H1 (cell line): Measurements from ENCODE around the gene TPRA1. TPM values are rescaled to one million over a fixed set of nuclear protein-coding genes. Genes with fewer than 3 reads are reported as not detected.

ENCODE experiments used
- CTCF ChIA-PET: fragments of 300-600 bp; sonication (Branson Sonifier 250); formaldehyde crosslinking; loops from one replicate; lab custom pipeline; 2021; ENCODE audit not compliant: partially characterized antibody; lab: Charles Lee
- POLR2A ChIA-PET: fragments of 300-600 bp; sonication (Branson Sonifier 250); formaldehyde crosslinking; loops from one replicate; lab custom pipeline; 2021; ENCODE audit warnings: inconsistent platforms; ENCODE audit not compliant: partially characterized antibody; lab: Charles Lee
- DNase-seq, 2 experiments: peaks; one replicate each; pipeline versions ENCODE4 v3.0.0 to v3.0.0-alpha.2; 2010 to 2022; ENCODE audit warnings: low spot score in 2 of 2, low read depth in 1 of 2, mixed read lengths in 1 of 2
- FAIRE-seq: peaks from 2 replicates; lab custom pipeline; 2011; peaks lifted over from hg19 to GRCh38; lab: Jason Lieb, UNC
- H2AFZ ChIP-seq: 2 replicates; pipeline ENCODE4 v1.8.1; 2012; ENCODE audit warnings: low read length, inconsistent platforms
- H2AK5ac ChIP-seq: 2 replicates; pipeline ENCODE4 v1.6.1; 2013; ENCODE audit warnings: low read depth, low read length
- H2BK120ac ChIP-seq: replicated peaks from 2 replicates; pipeline ENCODE3; 2013; ENCODE audit warnings: low read depth, low read length, inconsistent platforms
- H2BK12ac ChIP-seq: 2 replicates; pipeline ENCODE4 v1.6.1; 2013; ENCODE audit warnings: low read depth, low read length
- H2BK15ac ChIP-seq: 2 replicates; pipeline ENCODE4 v1.6.1; 2013; ENCODE audit warnings: low read length
- H2BK20ac ChIP-seq: 2 replicates; pipeline ENCODE4 v1.6.1; 2013; ENCODE audit warnings: low read length
- H2BK5ac ChIP-seq: 2 replicates; pipeline ENCODE4 v1.6.1; 2013; ENCODE audit warnings: low read depth, low read length
- H3K14ac ChIP-seq: 2 replicates; pipeline ENCODE4 v1.6.1; 2013; ENCODE audit warnings: inconsistent platforms; ENCODE audit not compliant: insufficient read length
- H3K18ac ChIP-seq: 2 replicates; pipeline ENCODE4 v1.6.1; 2013; ENCODE audit warnings: low read length; ENCODE audit errors: extremely low read depth
- H3K23ac ChIP-seq: 2 replicates; pipeline ENCODE4 v1.6.1; 2013; ENCODE audit warnings: inconsistent platforms; ENCODE audit not compliant: insufficient read length
- H3K23me2 ChIP-seq: 2 replicates; pipeline ENCODE4 v1.6.1; 2013; ENCODE audit warnings: low read depth, low read length
- H3K27ac ChIP-seq: 2 replicates; pipeline ENCODE4 v1.6.1; 2011; ENCODE audit warnings: low read depth, low read length, inconsistent platforms
- H3K27me3 ChIP-seq, 4 experiments: replicated peaks in 1 of 4; 1 replicate in 1 of 4; 2 replicates in 3 of 4; pipeline versions ENCODE4 v1.6.1 to v1.8.1; 2011 to 2013; ENCODE audit warnings: low read length in 3 of 4, mild to moderate bottlenecking in 3 of 4, inconsistent platforms in 2 of 4, mixed read lengths in 2 of 4, moderate library complexity in 1 of 4; ENCODE audit not compliant: control insufficient read depth in 3 of 4, insufficient read depth in 3 of 4; ENCODE audit errors: extremely low read depth in 1 of 4
- H3K36me3 ChIP-seq, 4 experiments: 2 replicates each; pipeline versions ENCODE4 v1.6.1 to v1.8.1; 2011 to 2013; ENCODE audit warnings: mild to moderate bottlenecking in 4 of 4, low read length in 3 of 4, moderate library complexity in 2 of 4, control low read depth in 1 of 4, inconsistent platforms in 1 of 4; ENCODE audit not compliant: insufficient read depth in 4 of 4, control insufficient read depth in 2 of 4
- H3K4ac ChIP-seq: replicated peaks from 2 replicates; pipeline ENCODE3; 2013; ENCODE audit warnings: low read length, low read depth, mixed read lengths, inconsistent platforms; ENCODE audit not compliant: insufficient read length
- H3K4me1 ChIP-seq, 4 experiments: replicated peaks in 1 of 4; 1 replicate in 1 of 4; 2 replicates in 3 of 4; pipeline versions ENCODE4 v1.6.1 to v1.8.1; 2011 to 2013; ENCODE audit warnings: low read length in 3 of 4, inconsistent platforms in 2 of 4, mixed read lengths in 1 of 4; ENCODE audit not compliant: insufficient read depth in 4 of 4, control insufficient read depth in 3 of 4
- H3K4me2 ChIP-seq, 2 experiments: 2 replicates each; pipeline versions ENCODE4 v1.6.1 to v1.8.1; 2011 to 2013; ENCODE audit warnings: low read depth in 2 of 2, low read length in 2 of 2, control low read depth in 1 of 2, inconsistent platforms in 1 of 2, mild to moderate bottlenecking in 1 of 2; ENCODE audit not compliant: insufficient read depth in 1 of 2
- H3K4me3 ChIP-seq, 4 experiments: fragments of 200-600, 300-600 bp in 1 of 4; sonication (generic), shearing (Covaris generic), sonication (Bioruptor Twin) in 1 of 4; 2 replicates each; pipeline versions ENCODE4 v1.5.1 to v1.8.1; 2011 to 2016; ENCODE audit warnings: low read length in 4 of 4, low read depth in 3 of 4, control low read depth in 2 of 4, inconsistent platforms in 2 of 4, mild to moderate bottlenecking in 2 of 4, mixed read lengths in 1 of 4, moderate library complexity in 1 of 4; ENCODE audit not compliant: insufficient read depth in 2 of 4; ENCODE audit errors: extremely low read depth in 1 of 4
- H3K56ac ChIP-seq: replicated peaks from 2 replicates; pipeline ENCODE3; 2013; ENCODE audit warnings: low read depth, mild to moderate bottlenecking, mixed read lengths, low read length, inconsistent platforms; ENCODE audit not compliant: insufficient read length
- H3K79me1 ChIP-seq: 2 replicates; pipeline ENCODE4 v1.6.1; 2013; ENCODE audit warnings: low read depth, low read length, control low read depth
- H3K79me2 ChIP-seq, 2 experiments: 2 replicates each; pipeline versions ENCODE4 v1.6.1 to v1.8.1; 2012 to 2013; ENCODE audit warnings: low read length in 2 of 2, mild to moderate bottlenecking in 2 of 2, inconsistent platforms in 1 of 2; ENCODE audit not compliant: insufficient read depth in 2 of 2, control insufficient read depth in 1 of 2
- H3K9ac ChIP-seq, 4 experiments: replicated peaks in 1 of 4; 1 replicate in 1 of 4; 2 replicates in 3 of 4; pipeline versions ENCODE4 v1.6.1 to v1.8.1; 2011 to 2013; ENCODE audit warnings: low read depth in 3 of 4, low read length in 3 of 4, control low read depth in 2 of 4, mild to moderate bottlenecking in 2 of 4, moderate library complexity in 2 of 4, inconsistent platforms in 1 of 4; ENCODE audit errors: extremely low read depth in 1 of 4
- H3K9me3 ChIP-seq, 2 experiments: 2 replicates each; pipeline versions ENCODE4 v1.6.1 to v1.8.1; 2012 to 2013; ENCODE audit warnings: mild to moderate bottlenecking in 2 of 2, moderate library complexity in 2 of 2, control low read depth in 1 of 2, inconsistent platforms in 1 of 2, low read depth in 1 of 2, low read length in 1 of 2, mixed read lengths in 1 of 2; ENCODE audit not compliant: insufficient read depth in 2 of 2
- H4K20me1 ChIP-seq, 2 experiments: replicated peaks in 1 of 2; 2 replicates each; pipeline versions ENCODE3 to v1.8.1; 2011 to 2013; ENCODE audit warnings: inconsistent platforms in 2 of 2, low read length in 2 of 2, mild to moderate bottlenecking in 1 of 2; ENCODE audit not compliant: insufficient read depth in 2 of 2, control insufficient read depth in 1 of 2
- H4K5ac ChIP-seq: 2 replicates; pipeline ENCODE4 v1.6.1; 2013; ENCODE audit warnings: low read length, low read depth, mixed read lengths, inconsistent platforms; ENCODE audit not compliant: insufficient read length
- H4K8ac ChIP-seq: 2 replicates; pipeline ENCODE4 v1.8.0; 2013; ENCODE audit warnings: mild to moderate bottlenecking, moderate library complexity, low read length, inconsistent platforms; ENCODE audit not compliant: insufficient read depth; ENCODE audit errors: extremely low read depth
- H4K91ac ChIP-seq: replicated peaks from 2 replicates; pipeline ENCODE3; 2013; ENCODE audit warnings: low read length, mixed read lengths, inconsistent platforms; ENCODE audit not compliant: insufficient read length
- BRCA1 ChIP-seq: IDR thresholded peaks from 2 replicates; pipeline ENCODE4 v1.6.1; 2012; ENCODE audit warnings: low read depth, low read length, improper control_type of control experiment
- CBX5 ChIP-seq: fragments of 300-800, 300-1000 bp; sonication (generic); IDR thresholded peaks from 2 replicates; pipeline ENCODE4 v1.7.1; 2016; ENCODE audit warnings: antibody characterized with exemption, low read length, low read depth
- CTBP2 ChIP-seq: IDR thresholded peaks from 2 replicates; pipeline ENCODE4 v1.7.0; 2011; ENCODE audit warnings: borderline replicate concordance, mild to moderate bottlenecking, moderate library complexity, mixed read lengths, low read length; ENCODE audit not compliant: insufficient read depth, insufficient read length
- NANOG ChIP-seq: IDR thresholded peaks from 2 replicates; pipeline ENCODE4 v1.6.1; 2011; ENCODE audit warnings: low read length, low read depth, mild to moderate bottlenecking, inconsistent platforms; ENCODE audit not compliant: insufficient read depth, poor library complexity, severe bottlenecking
- NRF1 ChIP-seq: IDR thresholded peaks from 2 replicates; pipeline ENCODE4 v1.6.1; 2011; ENCODE audit warnings: mild to moderate bottlenecking, low read depth, low read length, improper control_type of control experiment
- PHF8 ChIP-seq: fragments of 200-600 bp; sonication (generic); conservative IDR thresholded peaks from 2 replicates; pipeline ENCODE4 v1.7.1; 2012; ENCODE audit warnings: low read depth, mild to moderate bottlenecking, inconsistent platforms, low read length, moderate library complexity
- RAD21 ChIP-seq, 2 experiments: IDR thresholded peaks in 1 of 2; conservative IDR thresholded peaks in 1 of 2; 2 replicates each; pipeline ENCODE4 v1.6.1; 2011; ENCODE audit warnings: low read depth in 2 of 2, low read length in 2 of 2, improper control_type of control experiment in 1 of 2, inconsistent platforms in 1 of 2, mild to moderate bottlenecking in 1 of 2, moderate library complexity in 1 of 2
- SIRT6 ChIP-seq: IDR thresholded peaks from one replicate; pipeline ENCODE4 v1.7.1; 2012; ENCODE audit warnings: low read length, inconsistent platforms
- SUZ12 ChIP-seq: fragments of 200-600 bp; sonication (generic); IDR thresholded peaks from 2 replicates; pipeline ENCODE4 v1.6.1; 2012; ENCODE audit warnings: mild to moderate bottlenecking, inconsistent platforms, low read length, moderate library complexity, mixed read lengths
- WGBS, 2 experiments: shearing (Covaris generic) in 1 of 2; methylation state at CpG; one replicate each; pipeline versions ENCODE4 v1.1.6 to v1.1.7; 2013 to 2015; ENCODE audit warnings: low lambda C conversion rate in 2 of 2, mixed read lengths in 2 of 2, inconsistent platforms in 1 of 2, low coverage in 1 of 2, missing lambda C conversion rate in 1 of 2; ENCODE audit not compliant: insufficient replicate concordance in 2 of 2, insufficient coverage in 1 of 2, insufficient read length in 1 of 2; ENCODE audit errors: extremely low coverage in 1 of 2, missing lambda C conversion rate in 1 of 2; 5-methylcytosine and 5-hydroxymethylcytosine counted together
- polyA plus RNA-seq, 7 experiments: library from polyadenylated mRNA; depleted of rRNA in 3 of 7; stranded (reverse) in 5 of 7; unstranded in 2 of 7; fragments of >200 nt in 5 of 7; fragments of 200-250 nt in 2 of 7; gene quantifications; 1 replicate in 5 of 7; 2 replicates in 1 of 7; 4 replicates in 1 of 7; pipeline versions ENCODE4 v1.2.1 to v1.2.3, GENCODE V29; 2011 to 2013; ENCODE audit warnings: missing spikeins in 2 of 7, mixed read lengths in 2 of 7
- total RNA-seq: library from RNA; stranded (reverse); fragmentation: NEBNext Ultra II Directional; extraction: Animal tissue kit (Norgen Biotek cat#: 25700); gene quantifications from 2 replicates; pipeline ENCODE4 v1.2.1, GENCODE V29; 2021

The TPRA1 gene
- total and polyA plus RNA-seq, 2 of the 8 experiments (the other 6 are each of a cell fraction or from before 2014, with no cell fraction given) = 18.8 to 38.5 TPM

GRCh38 chr3:127632035-127632820, 41.7 kb upstream of the TPRA1 start:
- no peak overlapping the region for H3K56ac ChIP-seq
- FAIRE-seq (no peak), DNase-seq (no peak)
- H2AK5ac ChIP-seq = no peak overlapping the region
- H2BK15ac ChIP-seq = no peak overlapping the region
- H2BK5ac ChIP-seq = no peak overlapping the region
- TF ChIP-seq CTBP2 = no peak
- no peak for TF ChIP-seq NRF1
- no peak for TF ChIP-seq SIRT6
- TF ChIP-seq CBX5 = no peak
- no peak for TF ChIP-seq PHF8
- peak in 1 of 2 experiments; percentile 9; a peak in 1 of 4 replicates for TF ChIP-seq RAD21 (IDR thresholded peaks at IDR 0.05 in 1 of 2, conservative IDR thresholded peaks at IDR 0.05 in 1 of 2; ENCODE audit: low read depth in 2 of 2, low read length in 2 of 2)
- TF ChIP-seq NANOG = no peak
- no peak for TF ChIP-seq BRCA1
- no peak for TF ChIP-seq SUZ12
- no peak overlapping the region for H2BK20ac ChIP-seq
- no peak overlapping the region for H2AFZ ChIP-seq
- H4K8ac ChIP-seq = no peak overlapping the region
- H4K20me1 ChIP-seq = peaks cover 6 to 9% of the 10 kb centered on the region in 2 experiments
- H3K79me2 ChIP-seq = no peaks in the 10 kb centered on the region
- no peak overlapping the region for H3K4me3 ChIP-seq
- H2BK12ac ChIP-seq = no peak overlapping the region
- no peak overlapping the region for H3K14ac ChIP-seq
- H3K18ac ChIP-seq = no peak overlapping the region
- H3K4ac ChIP-seq = no peak overlapping the region
- H3K9me3 ChIP-seq = peaks cover 7 to 9% of the 10 kb centered on the region in 2 experiments
- H3K9ac ChIP-seq = no peak overlapping the region
- H2BK120ac ChIP-seq = no peak overlapping the region
- H4K5ac ChIP-seq = no peak overlapping the region
- H3K23me2 ChIP-seq = peaks cover 3% of the 10 kb centered on the region; the same call in 1 of the 2 replicates
- CTCF ChIA-PET = interaction anchor here (1.6 to 1.7 kb wide), 4 partner anchors 12 to 20 kb away, joined by 4 to 9 read pairs (median 6); no protein-coding TSS in a partner anchor
- H3K4me2 ChIP-seq = no peak overlapping the region
- H3K23ac ChIP-seq = no peak overlapping the region
- no peak overlapping the region for H3K27ac ChIP-seq
- peaks cover 13 to 28% (median 26%) of the 10 kb centered on the region in 4 experiments for H3K27me3 ChIP-seq
- WGBS, 2 experiments = 85% methylated on average over 8 of the region's 8 CpGs; no CpG with 5 or more reads in 1 of the 2 experiments
- H3K36me3 ChIP-seq = peaks cover 0 to 6% (median 0%) of the 10 kb centered on the region in 4 experiments; a peak in 2 of 8 replicates
- POLR2A ChIA-PET = interaction anchor here (1.2 to 3.8 kb wide), 4 partner anchors 8 to 34 kb away, joined by 3 to 24 read pairs (median 6); partner anchors contain the start of gene MCM2
- H3K79me1 ChIP-seq = no peaks in the 10 kb centered on the region; the same call in 1 of the 2 replicates
- H4K91ac ChIP-seq = no peak overlapping the region
- peaks cover 0 to 7% (median 3%) of the 10 kb centered on the region in 4 experiments; a peak in 5 of 7 replicates for H3K4me1 ChIP-seq
